GM18870 (cell line): ENCODE data around the gene NT5DC4.
A peak's percentile ranks its signal among the peaks of the same experiment; 100 is the strongest.

ENCODE experiments used
- ATAC-seq: cut with Tn5 transposase; IDR thresholded peaks from one replicate; pipeline ENCODE4 v1.9.1; 2021; ENCODE audit warnings: moderate library complexity; ENCODE audit not compliant: unreplicated experiment

The NT5DC4 gene

GRCh38 chr2:112720785-112721184 lies at the start of gene NT5DC4:
NT5DC4 (plus strand) TSS chr2:112721020; CDS start chr2:112721080, 60 bp downstream.
- no peak for ATAC-seq

GRCh38 chr2:112671801-112672200 lies 49.0 kb upstream of the NT5DC4 start:
- ATAC-seq, result no peak

GRCh38 chr2:112673008-112673407 lies 47.8 kb upstream of the NT5DC4 start:
- no peak for ATAC-seq

GRCh38 chr2:112674229-112674628 lies 46.6 kb upstream of the NT5DC4 start:
- ATAC-seq, result no peak

- ATAC-seq, result no peak
Observed at GRCh38 chr2:112679484-112679883, 41.3 kb upstream of the NT5DC4 start.

GRCh38 chr2:112680666-112681101 lies 40.1 kb upstream of the NT5DC4 start:
- no peak for ATAC-seq

GRCh38 chr2:112682101-112682500 lies 38.7 kb upstream of the NT5DC4 start:
- ATAC-seq, result no peak

GRCh38 chr2:112683550-112684414 lies 37.0 kb upstream of the NT5DC4 start:
- ATAC-seq, result no peak

GRCh38 chr2:112684415-112684775 lies 36.4 kb upstream of the NT5DC4 start:
- ATAC-seq, result no peak

GRCh38 chr2:112685271-112685884 lies 35.4 kb upstream of the NT5DC4 start:
- ATAC-seq, result no peak

- no peak for ATAC-seq
Observed at GRCh38 chr2:112686348-112687217, 34.2 kb upstream of the NT5DC4 start.

- ATAC-seq, result no peak
Observed at GRCh38 chr2:112687522-112687921, 33.3 kb upstream of the NT5DC4 start.

GRCh38 chr2:112688086-112688880 lies 32.5 kb upstream of the NT5DC4 start:
- ATAC-seq, result no peak

GRCh38 chr2:112690853-112691401 lies 29.9 kb upstream of the NT5DC4 start:
- no peak for ATAC-seq

- no peak for ATAC-seq
Observed at GRCh38 chr2:112691881-112692281, 28.9 kb upstream of the NT5DC4 start.

GRCh38 chr2:112692495-112692911 lies 28.3 kb upstream of the NT5DC4 start:
- peak; percentile 85 for ATAC-seq

- ATAC-seq, result no peak
Observed at GRCh38 chr2:112692918-112693317, 27.9 kb upstream of the NT5DC4 start.

- ATAC-seq, result no peak
Observed at GRCh38 chr2:112693596-112693995, 27.2 kb upstream of the NT5DC4 start.

GRCh38 chr2:112694182-112694581 lies 26.6 kb upstream of the NT5DC4 start:
- no peak for ATAC-seq

GRCh38 chr2:112698834-112699515 lies 21.8 kb upstream of the NT5DC4 start:
- no peak for ATAC-seq
